Measurements from ENCODE around the gene ADAM10.

GRCh38 chr15:58549013-58549784 is 200.3 kb downstream of the ADAM10 start:
- TF ChIP-seq, protein P1, sequence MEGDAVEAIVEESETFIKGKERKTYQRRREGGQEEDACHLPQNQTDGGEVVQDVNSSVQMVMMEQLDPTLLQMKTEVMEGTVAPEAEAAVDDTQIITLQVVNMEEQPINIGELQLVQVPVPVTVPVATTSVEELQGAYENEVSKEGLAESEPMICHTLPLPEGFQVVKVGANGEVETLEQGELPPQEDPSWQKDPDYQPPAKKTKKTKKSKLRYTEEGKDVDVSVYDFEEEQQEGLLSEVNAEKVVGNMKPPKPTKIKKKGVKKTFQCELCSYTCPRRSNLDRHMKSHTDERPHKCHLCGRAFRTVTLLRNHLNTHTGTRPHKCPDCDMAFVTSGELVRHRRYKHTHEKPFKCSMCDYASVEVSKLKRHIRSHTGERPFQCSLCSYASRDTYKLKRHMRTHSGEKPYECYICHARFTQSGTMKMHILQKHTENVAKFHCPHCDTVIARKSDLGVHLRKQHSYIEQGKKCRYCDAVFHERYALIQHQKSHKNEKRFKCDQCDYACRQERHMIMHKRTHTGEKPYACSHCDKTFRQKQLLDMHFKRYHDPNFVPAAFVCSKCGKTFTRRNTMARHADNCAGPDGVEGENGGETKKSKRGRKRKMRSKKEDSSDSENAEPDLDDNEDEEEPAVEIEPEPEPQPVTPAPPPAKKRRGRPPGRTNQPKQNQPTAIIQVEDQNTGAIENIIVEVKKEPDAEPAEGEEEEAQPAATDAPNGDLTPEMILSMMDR (IDR thresholded peaks at IDR 0.05; ENCODE audit: low read length): no peak
- TF ChIP-seq EZH2 (IDR thresholded peaks at IDR 0.05; ENCODE audit: borderline replicate concordance, low read length): no peak

All from OCI-LY1 (cell line).